ENCODE data around the gene CNKSR2.

CNKSR2 gene

DNA sequence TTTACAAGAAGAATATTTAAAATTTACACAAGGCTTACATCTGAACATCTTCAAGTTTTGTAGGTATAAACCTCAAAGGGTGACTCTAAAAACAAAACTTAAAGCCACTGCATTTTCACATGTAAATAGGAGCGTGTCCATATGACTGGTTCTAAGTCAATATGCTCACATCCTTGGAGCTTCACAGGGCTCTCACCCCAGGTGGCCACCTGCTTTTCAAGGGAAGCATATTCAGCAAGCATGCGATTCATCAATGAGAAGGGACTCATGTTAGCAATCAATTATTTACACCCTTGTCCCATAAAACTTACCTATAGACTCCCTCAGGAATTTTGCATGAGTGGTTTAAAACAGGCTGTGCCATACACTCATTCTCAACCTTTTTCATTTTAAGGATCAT lies 301.7 kb downstream of the CNKSR2 start:
- no peak for DNase-seq (ENCODE audit: low read depth)

DNA sequence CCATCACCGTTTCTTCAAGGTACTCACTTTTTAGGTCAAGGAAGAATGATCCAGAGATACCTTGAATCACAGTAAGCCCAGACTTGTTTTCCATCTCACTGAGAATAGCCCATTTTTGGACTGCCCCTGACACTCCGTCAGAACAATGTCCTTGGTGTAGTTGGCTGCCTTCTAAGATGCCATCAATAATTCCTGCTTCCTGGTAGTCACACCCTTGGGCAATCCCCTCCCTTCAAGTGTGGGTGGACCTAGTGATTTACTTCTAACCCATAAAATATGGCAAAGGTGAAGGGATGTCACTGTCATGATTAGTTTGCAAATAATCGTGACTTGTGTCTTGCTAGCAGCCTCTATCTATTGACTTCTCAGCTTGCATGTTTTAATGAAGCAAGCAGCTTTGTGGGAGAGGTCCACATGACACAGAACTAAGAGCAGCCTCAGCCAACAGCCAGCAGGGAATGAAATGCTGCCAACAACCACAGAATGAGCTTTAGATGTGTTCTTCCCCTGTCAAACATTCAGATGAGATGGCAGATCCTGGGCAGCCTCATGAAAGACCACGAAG lies 303.9 kb downstream of the CNKSR2 start:
- no peak for DNase-seq (ENCODE audit: low read depth)

DNA sequence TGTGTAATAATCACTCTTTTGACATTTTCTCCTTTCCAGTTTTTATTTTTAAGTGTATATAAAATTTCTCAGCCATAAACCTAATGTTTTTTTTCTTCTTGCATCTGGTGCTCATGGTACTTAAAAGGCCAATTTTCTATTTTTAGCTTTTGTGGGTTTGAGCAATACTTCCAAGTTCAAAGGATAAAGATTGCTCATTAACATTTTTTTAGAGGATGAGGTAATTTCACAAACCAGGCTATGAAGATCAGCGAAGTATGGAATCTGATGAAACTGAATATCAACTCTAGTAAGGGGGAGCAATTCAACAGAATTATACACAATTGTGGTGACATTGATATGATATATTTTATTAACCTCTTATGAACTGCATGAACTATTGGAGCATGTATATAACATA lies 309.7 kb downstream of the CNKSR2 start:
- no peak for DNase-seq (ENCODE audit: low read depth)

DNA sequence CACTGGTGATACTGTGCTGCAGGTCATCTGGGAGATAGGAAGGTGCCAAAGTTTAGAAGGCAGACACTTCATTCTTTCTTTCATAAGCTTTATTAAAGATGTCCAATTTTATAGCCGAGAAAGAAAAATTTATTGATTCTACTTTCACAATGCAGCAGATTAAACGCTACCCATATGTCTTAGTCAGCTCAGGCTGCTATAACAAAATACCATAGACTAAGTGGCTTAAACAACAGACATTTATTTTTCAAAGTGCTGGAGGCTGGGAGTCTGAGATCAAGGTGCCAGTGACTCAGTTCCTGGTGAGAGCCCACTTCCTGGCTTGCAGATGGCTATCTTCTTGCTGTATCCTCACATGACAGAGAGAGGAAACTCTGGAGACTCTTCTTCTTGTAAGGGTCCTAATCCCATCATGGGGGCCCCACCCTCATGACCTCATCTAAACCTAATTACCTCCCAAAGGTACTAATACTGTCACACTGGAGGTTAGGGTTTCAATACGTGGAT lies 317.3 kb downstream of the CNKSR2 start:
- DNase-seq (ENCODE audit: low read depth): no peak

DNA sequence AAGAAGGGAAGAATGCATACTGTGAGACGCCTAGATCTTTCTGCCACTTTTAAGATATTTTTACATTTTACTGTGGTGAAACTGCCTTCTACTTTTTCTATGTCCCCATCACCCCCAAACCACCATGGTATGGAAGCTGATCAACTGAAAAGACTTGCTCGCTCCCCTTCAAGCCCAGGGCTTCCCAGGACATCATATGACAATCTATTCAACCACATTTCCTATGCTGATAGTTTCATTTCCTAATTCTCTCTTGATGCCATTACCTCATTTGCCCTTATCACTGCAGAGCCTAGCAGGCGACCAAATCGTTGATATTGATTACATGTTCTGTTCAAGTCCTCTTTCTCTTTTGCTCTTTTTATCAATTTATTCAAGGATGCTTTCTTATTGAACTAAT lies 324.1 kb downstream of the CNKSR2 start:
- DNase-seq (ENCODE audit: low read depth): no peak

DNA sequence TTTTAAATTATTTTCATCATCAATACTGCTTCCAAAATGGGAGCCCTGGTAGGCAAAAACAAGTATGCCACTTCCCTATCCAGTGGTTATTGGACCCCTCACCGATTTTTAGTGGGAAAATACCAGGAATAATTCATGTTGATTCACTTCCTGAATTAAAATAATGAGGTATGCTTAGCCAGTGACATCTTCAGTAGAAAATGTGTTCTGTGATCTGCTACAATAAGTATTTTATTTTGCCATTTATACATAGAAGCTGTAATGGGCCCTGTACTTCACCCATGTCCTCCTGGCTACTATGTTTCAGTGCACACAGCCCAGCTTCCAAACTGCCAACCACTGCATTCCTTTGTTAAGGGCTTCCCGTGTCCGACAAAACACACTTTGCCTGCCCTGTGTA lies 324.9 kb downstream of the CNKSR2 start:
- no peak for DNase-seq (ENCODE audit: low read depth)

DNA sequence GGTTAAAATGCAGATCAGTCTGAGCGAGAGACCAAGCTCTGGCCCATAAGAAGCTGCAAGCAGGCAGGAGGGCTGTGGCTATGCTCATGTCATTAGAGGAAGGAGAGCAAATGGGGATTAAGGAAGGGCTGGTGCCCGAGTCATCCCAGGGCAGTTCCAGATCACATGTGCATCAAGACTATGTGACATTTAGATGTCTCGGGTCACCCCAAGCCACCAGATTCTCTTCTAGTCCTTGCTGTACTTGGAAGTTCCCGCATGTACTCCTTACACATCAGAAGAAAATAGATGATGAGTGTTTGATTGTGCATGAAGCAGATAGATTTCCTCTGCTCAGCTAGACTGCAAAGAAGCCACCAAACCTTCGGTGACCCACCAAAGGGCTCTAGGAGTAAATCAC lies 326.1 kb downstream of the CNKSR2 start:
- no peak for DNase-seq (ENCODE audit: low read depth)

DNA sequence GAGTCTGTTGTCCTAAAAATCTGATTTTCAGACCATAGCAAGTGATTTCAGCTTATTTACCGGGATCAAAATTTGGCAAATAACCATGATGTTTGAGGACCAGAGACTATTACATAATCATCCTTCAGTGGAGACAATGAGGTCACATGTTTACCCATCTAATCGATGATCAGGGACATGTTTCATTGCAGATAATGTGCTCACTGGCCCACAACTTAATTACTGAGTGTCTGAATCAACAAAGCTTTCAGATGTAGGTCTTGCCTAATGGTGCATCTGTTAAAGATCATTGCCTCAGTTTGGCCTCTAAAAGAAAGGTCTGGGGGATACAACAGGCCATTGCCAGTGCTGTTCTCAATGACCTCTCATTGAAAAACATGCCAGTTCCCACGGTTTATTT lies 326.7 kb downstream of the CNKSR2 start:
- DNase-seq (ENCODE audit: low read depth): no peak

DNA sequence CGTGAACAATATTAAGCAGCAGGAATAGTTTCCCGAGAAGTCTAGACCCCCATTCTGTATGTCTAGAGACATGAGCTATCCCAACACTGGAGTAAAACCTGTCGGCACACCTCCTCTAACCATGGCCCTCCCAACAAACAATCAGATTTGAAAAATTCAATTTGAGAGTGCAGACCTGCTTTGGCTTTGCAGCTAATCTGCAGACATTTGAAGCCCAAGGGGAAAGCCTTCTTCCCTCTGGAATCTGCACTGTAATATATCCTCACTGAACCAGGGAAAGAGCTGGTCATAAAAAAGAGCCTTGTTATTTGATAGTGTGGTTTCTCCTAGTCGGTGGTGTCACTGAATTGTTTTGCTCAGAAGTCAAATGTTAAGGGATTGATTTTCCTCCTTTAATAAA lies 328.5 kb downstream of the CNKSR2 start:
- no peak for DNase-seq (ENCODE audit: low read depth)

All from T-helper 22 cell (primary cell).